Activated naive CD8-positive, alpha-beta T cell treated with anti-CD3 and anti-CD28 coated beads, Interleukin-2, amount 10 ng/mL, durations not matched to agents 7 days and 5 days (primary cell): ENCODE results near the gene COL4A2. TPM values are rescaled to one million over a fixed set of nuclear protein-coding genes. Genes with fewer than 3 reads are reported as not detected.
"Not testable (repeated sequence)": the region's sequence is repeated elsewhere in the genome, so short reads cannot be mapped to it uniquely, and the experiment has no call there.

Source experiments
- ATAC-seq: fragments of 150-1000 bp; cut with Tn5 transposase; one replicate; pipeline ENCODE4 v1.10.0; 2021; ENCODE audit warnings: low read depth, moderate library complexity
- POLR2A ChIA-PET: fragments of 350-600 bp; sonication (Branson Sonifier 250); formaldehyde crosslinking; loops from one replicate; lab custom pipeline; 2021; ENCODE audit warnings: antibody characterized with exemption; lab: Charles Lee
- DNase-seq: peaks from one replicate; pipeline ENCODE4 v3.0.0; 2021
- H3K27ac Mint-ChIP-seq: one replicate; pipeline ENCODE4 v1.8.0; 2022; ENCODE audit warnings: mild to moderate bottlenecking, mixed read lengths
- H3K27me3 Mint-ChIP-seq: one replicate; pipeline ENCODE4 v1.8.0; 2022; ENCODE audit warnings: mild to moderate bottlenecking, moderate library complexity, mixed read lengths
- H3K36me3 Mint-ChIP-seq: one replicate; pipeline ENCODE4 v1.8.0; 2021; ENCODE audit warnings: mild to moderate bottlenecking, mixed read lengths
- H3K4me1 Mint-ChIP-seq: one replicate; pipeline ENCODE4 v1.8.0; 2021; ENCODE audit warnings: mixed read lengths
- H3K4me3 Mint-ChIP-seq: one replicate; pipeline ENCODE4 v1.8.0; 2022; ENCODE audit warnings: mild to moderate bottlenecking, moderate library complexity, mixed read lengths
- H3K9me3 Mint-ChIP-seq: one replicate; pipeline ENCODE4 v1.8.0; 2021; ENCODE audit warnings: mixed read lengths
- total RNA-seq, 2 experiments: library from RNA; stranded (reverse); gene quantifications; one replicate each; pipeline ENCODE4 v1.2.3, GENCODE V29; 2021

The COL4A2 gene
- total RNA-seq, 2 experiments from 2014 or later, result not detected

GRCh38 chr13:110480161-110480560, 173.1 kb downstream of the COL4A2 start:
- no peaks in the 10 kb centered on the region for H3K9me3 Mint-ChIP-seq
- POLR2A ChIA-PET, result no interaction called here

GRCh38 chr13:110483386-110483968, 176.4 kb downstream of the COL4A2 start:
- POLR2A ChIA-PET, result no interaction called here
- ATAC-seq (no peak), DNase-seq (no peak)
- H3K4me3 Mint-ChIP-seq, result no peak overlapping the region
- H3K27ac Mint-ChIP-seq, result no peak overlapping the region
- no peaks in the 10 kb centered on the region for H3K4me1 Mint-ChIP-seq
- peaks cover 7% of the 10 kb centered on the region for H3K27me3 Mint-ChIP-seq
- H3K9me3 Mint-ChIP-seq, result no peaks in the 10 kb centered on the region
- no peaks in the 10 kb centered on the region for H3K36me3 Mint-ChIP-seq

More at GRCh38 chr13:110480161-110480560, 173.1 kb downstream of the COL4A2 start:
- ATAC-seq (no peak), DNase-seq (no peak)
- Mint-ChIP-seq H3K4me1 (no peaks in the 10 kb centered on the region), H3K4me3 (no peak overlapping the region), H3K27me3 (peaks cover 12% of the 10 kb centered on the region), H3K27ac (no peak overlapping the region), H3K36me3 (no peaks in the 10 kb centered on the region)

- DNase-seq, result no peak
- Mint-ChIP-seq H3K27me3 (peaks cover 11% of the 10 kb centered on the region), H3K27ac (no peak overlapping the region)
Observed at GRCh38 chr13:110484290-110485048, 177.4 kb downstream of the COL4A2 start.

DNA sequence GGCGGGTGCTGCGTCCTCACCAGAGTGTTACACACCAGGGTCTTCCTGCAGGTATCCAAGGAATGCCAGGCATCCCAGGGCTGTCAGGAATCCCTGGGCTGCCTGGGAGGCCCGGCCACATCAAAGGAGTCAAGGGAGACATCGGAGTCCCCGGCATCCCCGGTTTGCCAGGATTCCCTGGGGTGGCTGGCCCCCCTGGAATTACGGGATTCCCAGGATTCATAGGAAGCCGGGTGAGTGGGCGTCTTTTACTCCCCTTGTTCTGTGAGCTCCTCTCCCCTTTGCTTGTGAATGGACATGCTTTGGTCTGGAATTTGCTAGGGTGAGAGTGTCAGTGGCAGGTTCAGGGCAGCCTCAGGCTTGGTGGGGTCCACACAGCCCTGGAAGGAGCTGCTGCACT, 178.5 kb downstream of the COL4A2 start:
- no peaks in the 10 kb centered on the region for H3K4me1 Mint-ChIP-seq
- DNase-seq, result no peak
- POLR2A ChIA-PET, result no interaction called here
- no peak overlapping the region for H3K4me3 Mint-ChIP-seq
- peaks cover 11% of the 10 kb centered on the region for H3K27me3 Mint-ChIP-seq
- H3K27ac Mint-ChIP-seq, result no peak overlapping the region
- H3K9me3 Mint-ChIP-seq, result no peaks in the 10 kb centered on the region
- H3K36me3 Mint-ChIP-seq, result no peaks in the 10 kb centered on the region
- ATAC-seq, result no peak

More at GRCh38 chr13:110484290-110485048, 177.4 kb downstream of the COL4A2 start:
- Mint-ChIP-seq H3K9me3 (no peaks in the 10 kb centered on the region), H3K4me1 (no peaks in the 10 kb centered on the region), H3K36me3 (no peaks in the 10 kb centered on the region), H3K4me3 (no peak overlapping the region)
- ATAC-seq, result no peak
- POLR2A ChIA-PET, result no interaction called here

GRCh38 chr13:110486061-110486715, 179.1 kb downstream of the COL4A2 start:
- Mint-ChIP-seq H3K27ac (no peak overlapping the region), H3K4me3 (no peak overlapping the region), H3K27me3 (peaks cover 11% of the 10 kb centered on the region), H3K4me1 (no peaks in the 10 kb centered on the region), H3K36me3 (no peaks in the 10 kb centered on the region), H3K9me3 (no peaks in the 10 kb centered on the region)
- DNase-seq (no peak), ATAC-seq (no peak)
- POLR2A ChIA-PET, result no interaction called here

- POLR2A ChIA-PET, H3K9me3 Mint-ChIP-seq, H3K36me3 Mint-ChIP-seq, H3K4me3 Mint-ChIP-seq, H3K4me1 Mint-ChIP-seq, H3K27ac Mint-ChIP-seq, DNase-seq, ATAC-seq: not testable (repeated sequence)
- H3K27me3 Mint-ChIP-seq, result peaks cover 11% of the 10 kb centered on the region
Observed at GRCh38 chr13:110486880-110487279, 179.8 kb downstream of the COL4A2 start.

DNA sequence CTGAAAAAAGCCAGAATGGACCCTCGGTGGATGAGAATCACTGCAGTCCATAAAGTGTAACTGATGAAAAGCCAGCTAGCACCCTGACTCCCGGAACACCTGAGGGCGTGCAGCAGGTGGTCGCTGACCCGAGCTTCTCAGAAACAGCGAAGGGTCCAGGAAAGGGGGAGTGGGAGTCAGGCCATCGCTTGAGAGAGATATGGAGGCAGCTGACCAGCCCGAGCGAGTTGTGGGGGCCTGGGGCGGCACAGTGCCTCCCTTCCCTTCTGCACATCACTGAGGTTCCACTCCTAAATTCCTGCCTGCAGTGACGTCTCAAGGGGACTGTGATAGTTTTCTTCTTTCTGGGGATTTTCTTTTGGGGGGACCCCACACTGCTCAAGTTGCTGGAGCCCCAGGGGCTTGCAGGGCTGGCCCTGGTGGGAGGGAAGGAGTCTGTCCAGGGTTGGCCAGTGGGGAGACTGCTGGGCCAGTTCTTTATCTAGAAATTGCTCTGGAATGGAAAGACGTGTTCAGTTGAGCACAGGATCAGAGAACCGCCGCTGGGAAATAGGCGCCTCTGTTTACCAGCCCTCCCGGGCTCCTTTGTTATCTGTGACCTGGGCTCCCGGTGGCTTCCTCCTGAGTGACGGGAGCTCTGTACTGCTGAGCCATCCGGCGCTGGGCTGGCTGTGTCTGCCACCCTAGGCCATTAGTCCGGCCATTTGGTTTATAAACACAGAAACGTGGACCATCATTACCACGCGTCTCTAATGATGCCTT, 183.1 kb downstream of the COL4A2 start:
- H3K4me1 Mint-ChIP-seq, result no peaks in the 10 kb centered on the region
- DNase-seq (no peak), ATAC-seq (no peak)
- no peak overlapping the region for H3K4me3 Mint-ChIP-seq
- POLR2A ChIA-PET, result no interaction called here
- no peaks in the 10 kb centered on the region for H3K36me3 Mint-ChIP-seq
- no peaks in the 10 kb centered on the region for H3K9me3 Mint-ChIP-seq
- peaks cover 4% of the 10 kb centered on the region for H3K27me3 Mint-ChIP-seq
- no peak overlapping the region for H3K27ac Mint-ChIP-seq

- POLR2A ChIA-PET, result no interaction called here
- H3K36me3 Mint-ChIP-seq, result no peaks in the 10 kb centered on the region
- no peak overlapping the region for H3K4me3 Mint-ChIP-seq
- H3K27ac Mint-ChIP-seq, result no peak overlapping the region
- H3K9me3 Mint-ChIP-seq, result no peaks in the 10 kb centered on the region
- ATAC-seq (no peak), DNase-seq (no peak)
- no peaks in the 10 kb centered on the region for H3K4me1 Mint-ChIP-seq
- H3K27me3 Mint-ChIP-seq, result peaks cover 4% of the 10 kb centered on the region
Observed at GRCh38 chr13:110491869-110492678, 185.0 kb downstream of the COL4A2 start.

DNA sequence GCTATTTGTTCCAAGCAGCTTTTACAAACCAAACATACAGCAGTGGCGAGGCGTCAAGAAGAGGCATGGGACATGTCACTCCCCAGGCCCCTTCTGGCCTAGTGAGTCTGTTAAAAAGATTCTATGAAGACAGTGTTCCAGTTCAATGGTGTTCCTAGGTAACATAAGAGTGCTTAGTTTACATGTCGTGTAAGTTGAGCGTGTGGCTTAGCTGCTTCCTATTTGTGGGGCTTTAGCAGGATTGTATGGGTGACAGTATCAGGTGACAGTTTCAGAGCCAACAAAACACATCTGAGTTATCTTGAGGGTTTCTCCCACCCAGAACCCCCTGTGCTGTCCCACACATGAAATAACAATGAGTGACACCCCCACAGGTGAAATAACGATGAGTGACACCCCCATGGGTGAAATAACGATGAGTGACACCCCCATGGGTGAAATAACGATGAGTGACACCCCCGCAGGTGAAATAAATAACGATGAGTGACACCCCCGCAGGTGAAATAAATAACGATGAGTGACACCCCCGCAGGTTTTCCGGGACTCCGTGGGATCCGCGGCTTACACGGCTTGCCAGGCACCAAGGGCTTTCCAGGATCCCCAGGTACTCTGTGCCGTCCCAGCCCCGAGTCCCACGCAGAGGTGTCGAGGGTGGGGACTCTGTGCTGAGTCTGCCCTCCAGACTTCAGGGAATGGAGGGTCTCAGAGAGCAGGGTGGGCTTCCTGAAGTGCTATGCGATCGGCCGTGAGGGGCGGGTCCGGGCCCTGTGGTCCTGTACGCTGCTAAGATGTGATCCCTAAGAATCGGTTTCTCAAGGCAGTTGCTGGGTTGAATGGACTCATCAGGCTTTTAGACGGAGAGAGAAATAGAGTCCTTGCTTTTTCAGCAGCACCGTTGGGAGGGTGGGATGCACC, 185.9 kb downstream of the COL4A2 start:
- no peaks in the 10 kb centered on the region for H3K4me1 Mint-ChIP-seq
- H3K9me3 Mint-ChIP-seq, result no peaks in the 10 kb centered on the region
- no peak overlapping the region for H3K27ac Mint-ChIP-seq
- ATAC-seq, result no peak
- DNase-seq, result no peak
- H3K27me3 Mint-ChIP-seq, result peaks cover 4% of the 10 kb centered on the region
- POLR2A ChIA-PET, result no interaction called here
- H3K36me3 Mint-ChIP-seq, result no peaks in the 10 kb centered on the region
- H3K4me3 Mint-ChIP-seq, result no peak overlapping the region

DNA sequence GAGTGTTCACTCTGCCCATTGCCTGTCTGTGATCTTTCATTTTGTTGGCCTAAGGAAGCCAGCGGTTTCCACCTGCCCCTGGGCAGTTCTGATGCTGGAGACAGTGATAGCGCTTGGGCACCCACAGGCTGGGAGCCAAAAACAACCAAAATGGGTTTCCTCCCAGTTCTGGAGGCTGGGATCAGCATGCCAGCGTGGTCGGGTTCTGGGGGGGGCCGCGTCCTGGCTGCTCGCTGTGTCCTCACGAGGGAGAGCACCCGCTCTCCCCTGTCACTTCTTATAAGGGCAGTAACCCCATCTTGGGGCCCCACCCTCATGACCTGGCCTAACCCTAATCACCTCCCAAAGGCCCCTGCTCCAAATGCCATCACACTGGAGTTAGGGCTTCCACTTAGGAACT, 186.5 kb downstream of the COL4A2 start:
- ATAC-seq, result no peak
- no peak overlapping the region for H3K27ac Mint-ChIP-seq
- no peaks in the 10 kb centered on the region for H3K9me3 Mint-ChIP-seq

DNA sequence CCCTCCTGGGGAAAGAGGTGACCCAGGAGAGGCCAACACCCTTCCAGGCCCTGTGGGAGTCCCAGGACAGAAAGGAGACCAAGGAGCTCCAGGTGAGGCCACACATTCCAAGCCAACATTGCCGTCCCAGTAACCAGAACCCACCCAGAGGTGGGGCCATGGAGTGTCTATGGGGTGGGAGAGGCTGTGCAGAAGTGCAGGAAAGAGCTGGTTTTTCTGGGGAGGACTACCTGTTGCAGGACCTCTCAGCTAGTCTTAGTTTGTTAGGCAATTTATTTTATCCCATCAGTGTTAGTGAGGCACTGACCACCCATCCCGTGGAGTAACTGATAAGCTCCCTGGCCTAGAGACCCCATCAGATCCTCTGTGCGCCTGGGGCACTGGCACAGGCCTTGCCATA, 188.3 kb downstream of the COL4A2 start:
- Mint-ChIP-seq H3K36me3 (no peaks in the 10 kb centered on the region), H3K27me3 (peaks cover 3% of the 10 kb centered on the region), H3K4me1 (no peaks in the 10 kb centered on the region), H3K9me3 (no peaks in the 10 kb centered on the region), H3K4me3 (no peak overlapping the region), H3K27ac (no peak overlapping the region)
- no peak for ATAC-seq
- no peak for DNase-seq
- POLR2A ChIA-PET, result no interaction called here

More for the DNA sequence above, 186.5 kb downstream of the COL4A2 start:
- H3K4me1 Mint-ChIP-seq, result no peaks in the 10 kb centered on the region
- no peaks in the 10 kb centered on the region for H3K36me3 Mint-ChIP-seq
- no peak overlapping the region for H3K4me3 Mint-ChIP-seq
- peaks cover 4% of the 10 kb centered on the region for H3K27me3 Mint-ChIP-seq
- no peak for DNase-seq
- POLR2A ChIA-PET, result no interaction called here

DNA sequence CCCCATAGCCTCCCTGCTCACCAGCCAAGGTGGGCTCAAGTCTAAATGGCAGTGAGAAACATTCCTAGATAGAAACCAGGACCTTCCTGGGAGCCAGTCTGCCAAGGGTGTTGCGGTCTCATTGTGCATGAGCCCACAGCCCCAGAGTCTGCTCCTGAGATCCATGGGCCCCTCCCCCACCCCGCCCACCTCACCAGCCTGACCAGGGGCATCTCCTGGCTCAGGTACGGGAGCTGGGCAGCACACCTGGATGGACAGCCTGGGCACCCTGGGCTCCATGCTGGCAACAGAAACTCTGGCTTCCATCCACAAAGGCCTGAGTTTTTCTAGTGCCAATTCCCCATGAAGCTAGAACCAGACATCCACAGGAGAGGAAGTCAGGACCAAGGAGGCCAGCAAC, 188.8 kb downstream of the COL4A2 start:
- no peak for ATAC-seq
- DNase-seq, result no peak
- H3K36me3 Mint-ChIP-seq, result no peaks in the 10 kb centered on the region
- peaks cover 3% of the 10 kb centered on the region for H3K27me3 Mint-ChIP-seq
- H3K9me3 Mint-ChIP-seq, result no peaks in the 10 kb centered on the region
- no peak overlapping the region for H3K27ac Mint-ChIP-seq
- POLR2A ChIA-PET, result no interaction called here
- no peaks in the 10 kb centered on the region for H3K4me1 Mint-ChIP-seq
- H3K4me3 Mint-ChIP-seq, result no peak overlapping the region
